Loucy (cell line): ENCODE data around the gene GABRG3.

Experiments used
- H2AFZ ChIP-seq: fragments of 200-600 bp; sonication (generic); 2 replicates; pipeline ENCODE4 v1.6.0; 2016; ENCODE audit warnings: antibody characterized with exemption, mild to moderate bottlenecking, low read length, moderate library complexity
- H3F3A ChIP-seq: fragments of 200-600 bp; 2 replicates; pipeline ENCODE4 v1.6.0; 2016; ENCODE audit warnings: antibody characterized with exemption, low read depth, mild to moderate bottlenecking
- H3K27me3 ChIP-seq: fragments of 200-600 bp; sonication (generic); 2 replicates; pipeline ENCODE4 v1.6.1; 2014; ENCODE audit warnings: low read length, mild to moderate bottlenecking; ENCODE audit not compliant: insufficient read depth, poor library complexity, severe bottlenecking
- H3K36me3 ChIP-seq: fragments of 200-600 bp; sonication (generic); 2 replicates; pipeline ENCODE4 v1.6.1; 2016; ENCODE audit warnings: low read length; ENCODE audit not compliant: insufficient read depth
- H3K4me1 ChIP-seq: fragments of 200-600 bp; sonication (generic); 2 replicates; pipeline ENCODE4 v1.5.1; 2014; ENCODE audit warnings: low read length, mild to moderate bottlenecking; ENCODE audit not compliant: insufficient read depth, poor library complexity, severe bottlenecking
- H3K4me2 ChIP-seq: fragments of 200-600 bp; sonication (generic); 2 replicates; pipeline ENCODE4 v1.6.0; 2014; ENCODE audit warnings: antibody characterized with exemption, low read length, low read depth, mild to moderate bottlenecking; ENCODE audit not compliant: poor library complexity, severe bottlenecking
- H3K4me3 ChIP-seq: fragments of 200-600 bp; sonication (generic); 2 replicates; pipeline ENCODE4 v1.5.1; 2014; ENCODE audit warnings: low read length, mild to moderate bottlenecking, mixed read lengths; ENCODE audit not compliant: poor library complexity, severe bottlenecking
- H3K79me2 ChIP-seq: fragments of 200-600 bp; sonication (generic); 2 replicates; pipeline ENCODE4 v1.6.1; 2014; ENCODE audit warnings: low read length; ENCODE audit not compliant: insufficient read depth
- H3K9ac ChIP-seq: fragments of 200-600 bp; sonication (generic); 2 replicates; pipeline ENCODE4 v1.6.0; 2014; ENCODE audit warnings: mild to moderate bottlenecking, low read depth, low read length, moderate library complexity; ENCODE audit not compliant: poor library complexity, severe bottlenecking
- H3K9me2 ChIP-seq: fragments of 200-600 bp; sonication (generic); replicated peaks from 2 replicates; pipeline ENCODE4 v1.6.1; 2016; ENCODE audit warnings: low read depth, low read length, mixed read lengths
- H3K9me3 ChIP-seq: fragments of 200-600 bp; sonication (generic); 2 replicates; pipeline ENCODE4 v1.6.1; 2014; ENCODE audit warnings: mild to moderate bottlenecking, antibody characterized with exemption, low read length, low read depth; ENCODE audit not compliant: insufficient read depth
- H4K20me1 ChIP-seq: fragments of 200-600 bp; sonication (generic); 2 replicates; pipeline ENCODE4 v1.6.0; 2014; ENCODE audit warnings: antibody characterized with exemption, low read length, mild to moderate bottlenecking; ENCODE audit not compliant: insufficient read depth, poor library complexity, severe bottlenecking
- EZH2phosphoT487 ChIP-seq: fragments of 200-600 bp; IDR thresholded peaks from 2 replicates; pipeline ENCODE4 v1.6.1; 2018; ENCODE audit warnings: antibody characterized with exemption, mild to moderate bottlenecking, moderate library complexity, borderline replicate concordance
- TF ChIP-seq, protein P1 (sequence below): fragments of 200-600 bp; sonication (generic); conservative IDR thresholded peaks from 2 replicates; pipeline ENCODE4 v1.5.1; 2014; ENCODE audit warnings: mild to moderate bottlenecking, antibody characterized with exemption, low read length

Gene GABRG3

GRCh38 chr15:27545494-27546255 lies 574.7 kb downstream of the GABRG3 start:
- Histone ChIP-seq H2AFZ (no peak overlapping the region), H3K27me3 (no peaks in the 10 kb centered on the region), H3F3A (no peaks in the 10 kb centered on the region), H3K36me3 (no peaks in the 10 kb centered on the region), H3K9ac (no peak overlapping the region), H4K20me1 (no peaks in the 10 kb centered on the region), H3K79me2 (no peaks in the 10 kb centered on the region), H3K4me3 (no peak overlapping the region), H3K4me2 (no peak overlapping the region), H3K9me2 (no peaks in the 10 kb centered on the region), H3K4me1 (no peaks in the 10 kb centered on the region), H3K9me3 (no peaks in the 10 kb centered on the region; the same call in 1 of the 2 replicates)
- TF ChIP-seq, protein P1, sequence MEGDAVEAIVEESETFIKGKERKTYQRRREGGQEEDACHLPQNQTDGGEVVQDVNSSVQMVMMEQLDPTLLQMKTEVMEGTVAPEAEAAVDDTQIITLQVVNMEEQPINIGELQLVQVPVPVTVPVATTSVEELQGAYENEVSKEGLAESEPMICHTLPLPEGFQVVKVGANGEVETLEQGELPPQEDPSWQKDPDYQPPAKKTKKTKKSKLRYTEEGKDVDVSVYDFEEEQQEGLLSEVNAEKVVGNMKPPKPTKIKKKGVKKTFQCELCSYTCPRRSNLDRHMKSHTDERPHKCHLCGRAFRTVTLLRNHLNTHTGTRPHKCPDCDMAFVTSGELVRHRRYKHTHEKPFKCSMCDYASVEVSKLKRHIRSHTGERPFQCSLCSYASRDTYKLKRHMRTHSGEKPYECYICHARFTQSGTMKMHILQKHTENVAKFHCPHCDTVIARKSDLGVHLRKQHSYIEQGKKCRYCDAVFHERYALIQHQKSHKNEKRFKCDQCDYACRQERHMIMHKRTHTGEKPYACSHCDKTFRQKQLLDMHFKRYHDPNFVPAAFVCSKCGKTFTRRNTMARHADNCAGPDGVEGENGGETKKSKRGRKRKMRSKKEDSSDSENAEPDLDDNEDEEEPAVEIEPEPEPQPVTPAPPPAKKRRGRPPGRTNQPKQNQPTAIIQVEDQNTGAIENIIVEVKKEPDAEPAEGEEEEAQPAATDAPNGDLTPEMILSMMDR, result no peak

DNA sequence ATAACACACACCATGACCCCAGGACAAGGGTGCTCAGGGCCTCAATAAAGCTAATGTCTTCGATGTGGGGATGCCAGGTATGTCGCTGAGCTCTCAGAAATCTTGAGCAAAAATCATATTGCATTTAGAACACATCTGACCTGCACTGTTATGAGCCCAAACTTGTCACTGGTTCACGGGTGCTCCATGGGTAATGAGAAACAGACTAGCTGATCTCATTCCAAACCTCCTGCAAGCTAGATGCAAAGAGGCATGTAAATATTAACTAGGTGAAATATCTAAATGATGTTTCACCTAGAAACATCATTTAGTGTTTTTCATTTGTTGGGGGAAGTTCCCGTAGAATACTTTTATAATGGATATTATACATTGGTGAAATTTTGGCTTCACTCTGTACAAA lies 578.8 kb downstream of the GABRG3 start:
- Histone ChIP-seq H3F3A (no peaks in the 10 kb centered on the region), H3K9me2 (no peaks in the 10 kb centered on the region), H3K79me2 (no peaks in the 10 kb centered on the region), H3K4me1 (no peaks in the 10 kb centered on the region), H3K9ac (no peak overlapping the region), H3K4me2 (no peak overlapping the region), H3K36me3 (no peaks in the 10 kb centered on the region), H4K20me1 (no peaks in the 10 kb centered on the region), H3K4me3 (no peak overlapping the region), H3K27me3 (no peaks in the 10 kb centered on the region), H3K9me3 (no peaks in the 10 kb centered on the region; the same call in 1 of the 2 replicates), H2AFZ (no peak overlapping the region)
- no peak for TF ChIP-seq EZH2phosphoT487
- TF ChIP-seq, protein P1, result no peak

DNA sequence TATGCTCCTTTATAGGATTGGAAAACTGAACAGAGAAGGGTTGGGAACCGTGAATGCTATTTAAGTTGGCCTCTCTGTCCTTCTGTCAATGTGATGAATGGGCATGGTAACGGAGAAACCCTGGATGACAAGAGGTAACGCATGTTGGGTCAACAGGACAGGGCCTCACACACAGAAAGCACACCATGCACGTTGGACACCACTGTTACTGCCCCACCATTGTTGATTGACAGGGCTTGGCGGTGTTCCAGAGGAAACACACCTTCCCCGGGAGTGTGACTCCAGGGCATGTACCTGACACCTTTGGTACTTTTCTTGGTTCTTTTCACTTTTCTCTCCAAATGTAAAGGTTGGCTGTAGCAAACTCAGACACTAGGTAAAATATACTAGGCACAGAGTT lies 579.7 kb downstream of the GABRG3 start:
- no peak overlapping the region for H2AFZ ChIP-seq
- H3K9ac ChIP-seq, result no peak overlapping the region
- no peak overlapping the region for H3K4me3 ChIP-seq
- no peaks in the 10 kb centered on the region; the same call in 1 of the 2 replicates for H3K9me3 ChIP-seq
- H3K9me2 ChIP-seq, result no peaks in the 10 kb centered on the region
- no peaks in the 10 kb centered on the region for H3F3A ChIP-seq
- no peaks in the 10 kb centered on the region for H3K79me2 ChIP-seq
- no peak overlapping the region for H3K4me2 ChIP-seq
- H3K36me3 ChIP-seq, result no peaks in the 10 kb centered on the region
- no peaks in the 10 kb centered on the region for H4K20me1 ChIP-seq
- TF ChIP-seq EZH2phosphoT487, result no peak
- TF ChIP-seq, protein P1, result no peak
- no peaks in the 10 kb centered on the region for H3K4me1 ChIP-seq
- H3K27me3 ChIP-seq, result no peaks in the 10 kb centered on the region
